ENCODE results near the gene BCR.

The BCR gene

DNA sequence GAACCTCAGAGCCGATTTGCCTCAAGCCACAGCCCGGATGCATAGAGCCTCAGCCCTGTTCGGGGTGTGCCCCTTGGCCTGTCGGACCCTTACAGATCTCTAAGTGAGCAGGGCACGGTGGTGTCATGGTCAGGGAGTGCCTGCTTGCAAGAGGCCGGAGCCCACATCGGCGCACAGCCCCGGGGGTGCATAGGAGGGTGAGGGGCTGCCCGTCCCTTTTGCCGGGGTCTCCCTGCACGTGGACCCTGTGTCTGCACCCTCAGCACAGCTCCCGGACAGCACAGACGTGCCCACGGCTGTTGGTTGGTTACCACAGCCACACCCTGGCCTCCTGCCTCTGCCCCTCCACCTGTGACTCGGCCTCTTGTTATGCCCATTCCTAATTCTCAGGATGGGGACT lies 28.5 kb upstream of the BCR start:
- DNase-seq (ENCODE audit: low read depth), result no peak

GRCh38 chr22:23152238-23153114 lies 27.8 kb upstream of the BCR start:
- DNase-seq (ENCODE audit: low read depth), result no peak

- DNase-seq (ENCODE audit: low read depth), result no peak
These were observed 26.3 kb upstream of the BCR start for GRCh38 chr22:23153994-23154393.

- no peak for DNase-seq (ENCODE audit: low read depth)
These were observed 25.8 kb upstream of the BCR start for GRCh38 chr22:23154461-23154860.

DNA sequence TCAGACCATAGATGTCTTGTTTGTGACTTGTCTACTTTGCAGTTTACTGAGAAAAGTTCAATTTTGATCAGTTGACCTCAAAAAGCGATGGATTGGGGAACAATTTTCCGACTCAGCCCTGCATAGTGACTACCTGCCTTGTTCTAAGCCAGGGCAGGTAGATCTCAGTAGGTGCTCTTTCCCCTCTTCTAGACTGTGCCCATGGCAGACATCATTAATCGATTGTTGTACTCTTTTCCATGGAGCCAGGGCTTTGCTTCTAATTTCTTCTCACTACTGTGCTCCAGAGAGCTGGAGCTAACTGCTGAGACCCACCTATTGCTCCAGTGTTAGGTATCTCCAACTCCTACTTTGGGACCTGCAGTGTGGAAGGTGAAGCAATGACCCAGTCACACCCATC lies 25.2 kb upstream of the BCR start:
- DNase-seq (ENCODE audit: low read depth), result no peak

DNA sequence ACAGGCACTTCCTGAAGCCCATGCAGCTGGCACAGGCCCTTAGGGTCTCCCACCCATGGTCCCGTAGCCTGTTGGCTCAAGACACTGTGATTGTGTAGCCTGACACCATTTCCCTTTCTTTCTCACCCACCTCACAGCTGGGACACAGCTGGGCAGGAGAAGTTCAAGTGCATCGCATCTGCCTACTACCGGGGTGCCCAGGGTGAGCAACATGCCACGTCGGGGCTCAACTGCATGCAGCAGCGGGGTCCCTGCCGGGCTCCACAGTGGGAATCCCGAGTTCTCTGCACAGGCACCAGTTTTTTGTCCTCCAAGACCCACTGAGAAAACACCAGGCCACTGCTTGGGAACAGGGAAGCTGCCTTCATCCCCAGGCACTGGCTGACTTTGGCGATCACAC lies 24.5 kb upstream of the BCR start:
- no peak for DNase-seq (ENCODE audit: low read depth)

GRCh38 chr22:23156286-23156685 lies 24.0 kb upstream of the BCR start:
- no peak for DNase-seq (ENCODE audit: low read depth)

DNA sequence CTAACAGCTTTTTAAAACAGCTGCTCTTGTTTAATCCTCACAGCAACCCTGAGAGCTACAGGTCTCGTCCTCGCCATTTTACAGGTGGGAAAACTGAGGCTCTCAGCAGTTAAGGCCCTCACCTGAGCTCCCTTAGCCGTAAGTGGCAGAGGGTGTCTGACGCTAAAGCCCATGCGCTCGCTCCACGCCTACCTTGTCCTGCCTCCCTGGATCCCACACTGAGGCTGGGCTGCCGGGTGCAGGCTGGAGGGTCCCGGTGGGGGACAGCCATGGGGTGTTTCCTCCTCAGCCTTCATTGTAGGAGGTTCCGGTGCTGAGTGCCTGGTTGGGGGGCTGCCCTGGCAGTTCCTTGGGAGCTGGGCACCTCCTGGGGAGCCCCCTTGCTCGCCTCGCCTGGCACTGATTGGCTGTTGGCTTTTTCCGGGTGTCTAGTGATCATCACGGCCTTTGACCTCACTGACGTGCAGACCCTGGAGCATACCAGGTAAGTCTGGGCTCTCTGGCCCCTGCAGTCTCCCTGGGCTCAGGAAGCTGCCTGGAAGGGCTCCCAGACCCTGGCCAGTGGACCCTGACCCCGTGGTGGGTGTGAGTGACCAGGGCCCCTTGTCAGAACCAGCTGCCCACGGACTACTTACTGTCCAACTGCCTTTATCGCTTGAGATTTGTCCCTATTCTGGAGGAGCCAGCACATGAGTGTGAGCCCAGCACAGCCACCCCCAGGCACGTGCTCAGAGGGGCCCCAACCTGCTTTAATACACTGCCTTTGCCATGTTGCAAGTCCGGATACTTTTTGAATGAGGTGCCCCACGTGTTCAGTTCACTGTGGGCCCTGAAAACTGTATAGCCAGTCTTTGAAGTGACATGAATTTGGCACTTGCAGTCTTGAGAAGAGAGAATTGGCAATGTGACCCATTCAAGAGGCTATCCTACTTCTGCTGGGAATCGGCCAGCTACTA lies 22.5 kb upstream of the BCR start:
- no peak for DNase-seq (ENCODE audit: low read depth)

DNA sequence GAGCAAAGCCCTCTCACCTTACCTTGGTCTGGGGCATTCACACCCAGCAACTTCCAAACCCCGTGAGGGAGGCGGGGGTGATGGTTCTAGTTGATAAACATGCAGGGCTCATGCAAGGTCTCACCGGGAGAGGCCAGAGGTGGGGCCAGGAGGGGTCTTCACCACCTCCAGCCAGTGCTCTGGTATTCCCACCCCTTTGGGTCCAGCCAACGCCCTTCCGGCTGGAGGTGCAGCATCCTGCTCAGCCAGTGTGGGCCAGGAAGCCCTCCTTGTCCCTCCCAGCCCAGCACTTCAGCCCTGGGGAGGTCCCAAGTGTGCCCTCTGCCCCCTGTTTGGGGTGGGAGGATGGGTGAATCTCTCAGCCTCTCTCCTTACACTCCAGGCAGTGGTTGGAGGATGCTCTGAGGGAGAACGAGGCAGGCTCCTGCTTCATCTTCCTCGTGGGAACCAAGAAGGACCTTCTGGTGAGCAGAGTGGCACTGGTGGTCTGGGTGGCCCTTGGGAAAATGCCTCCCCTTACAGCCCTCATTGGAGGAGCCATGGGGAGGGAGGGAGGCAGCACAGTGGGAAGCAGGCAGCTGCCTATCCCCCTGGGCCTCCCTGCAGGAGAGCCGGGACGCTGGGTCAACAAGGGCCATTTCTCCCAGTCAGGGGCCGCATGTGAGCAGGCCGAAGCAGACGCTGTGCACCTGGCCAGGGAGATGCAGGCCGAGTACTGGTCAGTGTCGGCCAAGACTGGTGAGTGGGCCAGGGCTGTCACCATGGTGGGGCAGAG lies 21.6 kb upstream of the BCR start:
- no peak for DNase-seq (ENCODE audit: low read depth)

DNA sequence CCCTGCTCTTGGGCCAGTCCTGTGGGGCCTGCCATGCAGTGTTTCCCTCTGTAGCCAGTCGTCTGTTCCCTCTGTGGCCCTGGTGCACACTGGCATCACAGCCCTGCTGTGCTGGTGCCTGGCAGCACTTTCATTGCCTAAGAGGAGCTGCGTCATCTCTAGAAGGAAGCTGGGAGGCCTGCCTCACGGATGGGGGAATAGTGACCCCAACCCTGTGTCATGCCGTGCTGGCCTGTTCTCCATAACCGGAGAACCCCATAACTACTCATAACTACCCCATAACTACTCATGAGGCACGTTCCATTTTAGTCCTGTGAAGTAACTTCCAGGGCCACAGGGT lies 21.0 kb upstream of the BCR start:
- DNase-seq (ENCODE audit: low read depth), result no peak

DNA sequence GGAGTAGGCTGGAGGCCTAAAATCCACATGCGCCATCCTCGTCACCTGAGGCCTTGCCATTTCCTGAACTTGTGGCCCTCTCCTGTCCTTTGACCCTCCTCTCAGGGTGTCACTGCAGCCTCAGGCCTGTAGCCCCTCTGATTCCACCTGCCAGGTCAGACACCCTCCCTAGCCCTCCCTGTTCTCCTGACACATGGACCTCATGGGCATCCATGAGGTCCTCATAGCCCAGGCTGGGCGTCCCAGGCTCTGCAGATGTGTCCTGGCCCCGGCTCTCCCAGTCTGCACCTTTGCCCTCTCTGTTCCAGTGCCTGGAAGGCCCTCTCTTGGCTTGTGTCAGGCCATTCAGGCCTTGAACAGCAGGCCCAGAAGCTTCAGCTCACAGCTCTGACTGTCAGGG lies 19.3 kb upstream of the BCR start:
- no peak for DNase-seq (ENCODE audit: low read depth)

- no peak for DNase-seq (ENCODE audit: low read depth)
These were observed 18.7 kb upstream of the BCR start for GRCh38 chr22:23161574-23161973.

- no peak for DNase-seq (ENCODE audit: low read depth)
These were observed 16.6 kb upstream of the BCR start for GRCh38 chr22:23163665-23164064.

DNA sequence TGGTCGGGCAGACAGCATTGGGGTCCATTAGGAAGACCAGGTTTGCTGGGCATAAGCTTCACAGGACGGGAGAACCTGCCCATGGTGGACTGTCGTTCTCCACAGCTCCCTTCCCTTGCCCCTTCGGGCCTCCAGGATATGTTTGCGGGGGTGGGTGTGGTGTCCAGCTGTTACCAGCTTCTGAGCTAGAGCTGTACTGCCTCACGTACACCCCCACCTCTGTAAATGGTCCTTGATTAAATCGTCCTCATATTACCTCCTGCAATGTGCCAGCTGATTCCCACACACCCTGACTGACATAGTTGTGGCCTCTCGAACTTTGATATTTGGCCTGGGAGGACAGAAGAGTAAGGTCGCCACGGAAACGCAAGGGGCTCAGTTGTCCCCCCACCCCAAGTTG lies 16.2 kb upstream of the BCR start:
- no peak for DNase-seq (ENCODE audit: low read depth)

DNA sequence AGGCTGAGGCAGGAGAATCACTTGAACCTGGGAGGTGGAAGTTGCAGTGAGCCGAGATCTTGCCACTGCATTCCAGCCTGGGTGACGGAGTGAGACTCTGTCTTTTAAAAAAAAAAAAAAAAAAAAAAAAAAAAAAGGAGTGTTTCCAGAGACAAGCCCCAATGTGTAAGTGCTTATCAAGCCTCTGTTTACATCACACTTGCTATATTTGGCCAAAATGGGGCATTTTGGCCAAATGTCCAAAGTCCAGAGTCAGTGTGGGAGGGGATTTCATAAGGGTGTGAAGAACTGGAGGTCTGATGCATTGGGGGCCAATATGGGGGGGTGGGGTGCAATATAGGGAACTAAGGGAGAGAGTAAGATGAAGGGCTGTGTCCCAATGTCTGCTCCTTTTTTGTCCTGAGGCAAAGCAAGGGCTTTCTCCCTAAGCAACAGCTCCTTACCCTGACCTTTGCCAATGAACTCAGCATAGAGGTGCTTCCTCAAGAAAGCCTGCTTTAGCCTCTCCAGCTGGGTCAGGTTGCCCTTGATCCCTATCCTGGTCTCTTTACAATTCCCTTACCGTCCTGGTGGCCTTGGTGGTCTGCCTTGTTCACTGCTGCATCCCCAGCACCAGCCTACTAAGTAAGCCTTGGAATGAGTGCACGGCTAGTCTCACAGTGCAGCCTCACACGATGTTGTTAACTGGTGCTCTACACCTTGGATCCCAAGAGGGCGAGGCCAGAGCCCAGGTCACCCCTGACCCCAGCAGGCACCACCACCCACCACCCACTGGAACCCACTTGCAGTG lies 14.1 kb upstream of the BCR start:
- DNase-seq (ENCODE audit: low read depth), result no peak

DNA sequence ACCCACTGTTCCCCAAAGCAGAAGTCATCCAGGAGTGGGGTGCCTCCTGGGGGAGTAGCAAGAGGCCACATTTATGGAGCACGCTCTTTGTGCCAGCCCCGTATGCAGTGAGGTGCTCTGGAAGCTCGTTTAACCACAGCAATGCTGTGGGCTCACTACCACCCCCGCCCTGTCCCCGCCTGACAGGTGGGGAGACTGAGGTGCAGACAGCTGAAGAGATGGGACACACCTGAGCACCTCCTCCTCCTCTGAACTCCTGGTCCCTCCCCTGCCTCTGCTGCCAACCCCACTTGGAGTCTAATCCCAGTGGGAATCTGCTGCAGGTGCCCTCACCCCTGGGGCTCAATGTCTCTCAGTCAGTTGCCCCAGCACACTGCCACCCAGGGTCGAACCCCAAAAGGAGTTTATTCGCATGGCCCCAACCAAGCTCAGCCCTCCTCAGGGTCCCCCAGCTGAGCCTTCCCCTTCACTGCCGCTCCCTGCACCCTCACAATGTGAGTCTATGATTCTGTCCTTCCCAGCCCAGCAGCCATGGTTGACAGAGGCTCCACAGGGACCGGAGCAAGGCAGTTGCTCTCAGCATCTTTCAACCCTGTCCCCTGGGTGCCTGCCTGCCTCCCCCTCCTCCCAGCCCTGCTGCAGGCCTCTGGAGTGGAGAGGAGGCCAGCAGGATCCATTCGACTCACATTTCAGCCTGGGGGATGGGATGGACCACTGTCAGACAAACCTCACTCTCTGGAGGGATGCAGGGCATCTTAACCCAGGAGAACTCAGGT lies 13.3 kb upstream of the BCR start:
- no peak for DNase-seq (ENCODE audit: low read depth)

- no peak for DNase-seq (ENCODE audit: low read depth)
These were observed 11.8 kb upstream of the BCR start for GRCh38 chr22:23168391-23169042.

- DNase-seq (ENCODE audit: low read depth), result no peak
These were observed 11.3 kb upstream of the BCR start for GRCh38 chr22:23169043-23169406.

DNA sequence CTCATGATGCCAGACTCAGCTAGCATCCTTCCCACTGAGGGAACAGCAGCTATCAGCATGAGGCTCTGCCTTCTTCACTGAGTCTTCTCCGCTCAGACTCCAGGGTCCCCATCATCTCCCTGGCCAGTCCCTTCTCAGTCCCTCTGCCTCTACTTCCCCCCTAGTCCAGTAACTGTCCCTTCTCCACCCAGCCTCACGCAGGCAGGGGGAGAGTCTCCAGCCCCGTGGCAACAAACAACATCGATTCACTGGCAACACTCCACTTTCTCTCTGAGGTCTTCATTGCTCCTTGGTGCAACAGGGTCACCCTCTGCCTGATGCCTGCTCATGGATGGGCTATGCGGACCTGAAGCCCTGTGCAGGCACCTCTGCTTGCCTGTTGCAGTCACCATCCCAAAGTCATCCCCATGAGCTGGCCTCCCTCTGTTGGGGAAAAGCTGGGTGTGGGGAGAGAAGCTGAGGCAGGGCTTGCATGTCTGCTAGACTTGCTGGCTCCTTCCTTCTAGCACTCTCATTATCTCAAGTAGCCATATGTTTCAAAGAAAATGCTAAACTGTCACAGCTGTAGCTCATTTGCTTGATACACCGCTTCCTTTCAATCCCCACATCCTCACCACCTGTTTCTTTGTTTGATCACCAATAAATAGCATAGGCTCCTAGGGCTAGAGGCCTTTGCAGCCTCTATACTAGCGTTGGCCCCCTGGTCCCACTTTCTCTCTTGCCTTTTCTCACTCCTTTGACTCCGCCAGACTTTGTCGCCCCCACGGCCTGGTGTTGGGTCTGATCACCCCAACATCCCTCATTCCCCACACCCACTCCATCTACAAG lies 4.3 kb upstream of the BCR start:
- no peak for DNase-seq (ENCODE audit: low read depth)

DNA sequence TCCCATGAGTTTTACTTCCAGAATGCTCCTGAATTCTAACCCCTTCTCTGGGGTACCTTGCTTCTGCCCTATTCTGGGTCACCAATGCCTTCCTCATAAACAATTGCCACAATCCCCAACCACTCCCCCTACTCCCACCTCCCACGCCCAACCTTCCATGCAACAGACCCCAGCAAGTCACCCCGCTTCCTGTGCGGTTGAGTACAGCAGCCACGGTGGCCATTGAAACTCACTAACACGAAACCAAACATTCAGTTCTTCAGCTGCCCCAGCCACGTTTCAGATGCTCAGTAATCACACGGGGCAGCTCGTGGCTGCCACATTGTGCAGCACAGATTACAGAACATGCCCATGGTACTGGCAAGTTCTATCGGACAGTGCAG lies 3.7 kb upstream of the BCR start:
- DNase-seq (ENCODE audit: low read depth), result no peak

Measured in GM04503 (cell line).